ENCODE data around the gene PLEKHS1. TPM values are rescaled to one million over a fixed set of nuclear protein-coding genes. Genes with fewer than 3 reads are reported as not detected.

Gene PLEKHS1
- total and polyA plus RNA-seq, 4 donors, result under 0.01 TPM; not detected in 3

GRCh38 chr10:113732160-113732881 is 19.2 kb upstream of the PLEKHS1 start:
- H3K9me3 ChIP-seq (ENCODE audit: control insufficient read depth in 4 of 4, low read length in 3 of 4), result peaks cover 0 to 2% (median 0%) of the 10 kb centered on the region in 4 donors
- peaks cover 2 to 29% (median 23%) of the 10 kb centered on the region in 4 donors for H3K36me3 ChIP-seq (ENCODE audit: control insufficient read depth in 4 of 4, insufficient read depth in 3 of 4, low read depth in 1 of 4, low read length in 3 of 4)
- H3K4me1 ChIP-seq (ENCODE audit: control insufficient read depth in 4 of 4, insufficient read depth in 4 of 4, low read length in 3 of 4), result peaks cover 0 to 8% (median 2%) of the 10 kb centered on the region in 4 donors
- WGBS, result 94% methylated on average over 9 of the region's 9 CpGs
- no peaks in the 10 kb centered on the region for H3K27me3 ChIP-seq (ENCODE audit: control insufficient read depth in 4 of 4, insufficient read depth in 4 of 4, low read length in 3 of 4)
- H3K27ac ChIP-seq (ENCODE audit: low read depth in 1 of 2, low read length in 2 of 2), result no peak overlapping the region
- no peak overlapping the region for H3K4me3 ChIP-seq (ENCODE audit: low read depth in 1 of 3, low read length in 3 of 3)
- DNase-seq (ENCODE audit: low spot score), result no peak
- H3K9ac ChIP-seq (ENCODE audit: low read depth in 1 of 2, low read length in 2 of 2), result no peak overlapping the region
- no peak for TF ChIP-seq MAX (IDR thresholded peaks at IDR 0.05)
- TF ChIP-seq RXRA (IDR thresholded peaks at IDR 0.05), result no peak
- no peak for TF ChIP-seq TAF1 (conservative IDR thresholded peaks at IDR 0.05)
- no peak for TF ChIP-seq FOXA2 (IDR thresholded peaks at IDR 0.05)
- no peak for TF ChIP-seq FOXA1 (IDR thresholded peaks at IDR 0.05)

DNA sequence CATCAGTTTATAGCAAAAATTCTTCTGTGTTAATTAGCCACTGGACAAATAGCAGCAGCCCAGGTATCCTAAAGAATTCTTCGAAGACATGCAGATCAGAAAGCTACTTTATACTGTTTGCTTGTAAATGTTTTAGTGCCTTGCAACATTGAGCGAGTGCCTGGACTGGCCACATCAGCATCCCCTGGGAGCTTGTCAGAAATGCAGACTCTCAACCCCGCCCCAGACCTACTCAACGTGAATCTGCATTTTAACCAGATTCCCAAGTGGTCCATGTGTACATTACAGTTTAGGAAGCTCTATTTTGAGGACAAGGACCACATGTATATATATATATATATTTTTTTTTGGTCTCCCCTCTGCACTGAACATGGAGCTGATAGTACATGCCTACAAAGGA is 18.5 kb upstream of the PLEKHS1 start:
- peaks cover 0 to 8% (median 2%) of the 10 kb centered on the region in 4 donors for H3K4me1 ChIP-seq (ENCODE audit: control insufficient read depth in 4 of 4, insufficient read depth in 4 of 4, low read length in 3 of 4)
- H3K9me3 ChIP-seq (ENCODE audit: control insufficient read depth in 4 of 4, low read length in 3 of 4), result peaks cover 0 to 2% (median 0%) of the 10 kb centered on the region in 4 donors
- H3K27me3 ChIP-seq (ENCODE audit: control insufficient read depth in 4 of 4, insufficient read depth in 4 of 4, low read length in 3 of 4), result no peaks in the 10 kb centered on the region
- WGBS, result 87% methylated on average over 4 of the region's 4 CpGs
- peaks cover 2 to 25% (median 21%) of the 10 kb centered on the region in 4 donors for H3K36me3 ChIP-seq (ENCODE audit: control insufficient read depth in 4 of 4, insufficient read depth in 3 of 4, low read depth in 1 of 4, low read length in 3 of 4)
- TF ChIP-seq HNF4G (IDR thresholded peaks at IDR 0.05) (no peak), RAD21 (IDR thresholded peaks at IDR 0.05) (no peak), CTCF (IDR thresholded peaks at IDR 0.05; ENCODE audit: low read depth, low read length, missing input control) (no peak), GABPA (IDR thresholded peaks at IDR 0.05 in 1 of 2, conservative IDR thresholded peaks at IDR 0.05 in 1 of 2) (no peak), ATF3 (IDR thresholded peaks at IDR 0.05) (no peak), JUND (IDR thresholded peaks at IDR 0.05) (no peak)
- H3K9ac ChIP-seq (ENCODE audit: low read depth in 1 of 2, low read length in 2 of 2), result no peak overlapping the region
- no peak overlapping the region for H3K27ac ChIP-seq (ENCODE audit: low read depth in 1 of 2, low read length in 2 of 2)
- no peak for DNase-seq (ENCODE audit: low spot score)
- no peak overlapping the region for H3K4me3 ChIP-seq (ENCODE audit: low read depth in 1 of 3, low read length in 3 of 3)

GRCh38 chr10:113733635-113734034 is 17.8 kb upstream of the PLEKHS1 start:
- H3K27ac ChIP-seq (ENCODE audit: low read depth in 1 of 2, low read length in 2 of 2), result no peak overlapping the region
- no peak for DNase-seq (ENCODE audit: low spot score)
- H3K36me3 ChIP-seq (ENCODE audit: control insufficient read depth in 4 of 4, insufficient read depth in 3 of 4, low read depth in 1 of 4, low read length in 3 of 4), result peaks cover 2 to 18% (median 17%) of the 10 kb centered on the region in 4 donors
- no peak overlapping the region for H3K9ac ChIP-seq (ENCODE audit: low read depth in 1 of 2, low read length in 2 of 2)
- H3K27me3 ChIP-seq (ENCODE audit: control insufficient read depth in 4 of 4, insufficient read depth in 4 of 4, low read length in 3 of 4), result no peaks in the 10 kb centered on the region
- TF ChIP-seq EGR1 (IDR thresholded peaks at IDR 0.05; ENCODE audit: low read depth in 2 of 2) (no peak), HNF4A (conservative IDR thresholded peaks at IDR 0.05) (no peak), GABPA (IDR thresholded peaks at IDR 0.05 in 1 of 2, conservative IDR thresholded peaks at IDR 0.05 in 1 of 2) (no peak), RXRA (IDR thresholded peaks at IDR 0.05) (no peak), NR2F2 (IDR thresholded peaks at IDR 0.05) (no peak), SP1 (IDR thresholded peaks at IDR 0.05) (no peak), ATF3 (IDR thresholded peaks at IDR 0.05) (no peak), HNF4G (IDR thresholded peaks at IDR 0.05) (no peak), TAF1 (conservative IDR thresholded peaks at IDR 0.05) (no peak), MAX (IDR thresholded peaks at IDR 0.05) (no peak), FOXA1 (IDR thresholded peaks at IDR 0.05) (no peak), ZBTB33 (IDR thresholded peaks at IDR 0.05) (no peak), FOXA2 (IDR thresholded peaks at IDR 0.05) (no peak)
- whole genome bisulfite sequencing, result 82% methylated on average over 4 of the region's 4 CpGs
- no peak overlapping the region for H3K4me3 ChIP-seq (ENCODE audit: low read depth in 1 of 3, low read length in 3 of 3)
- peaks cover 0 to 8% (median 2%) of the 10 kb centered on the region in 4 donors for H3K4me1 ChIP-seq (ENCODE audit: control insufficient read depth in 4 of 4, insufficient read depth in 4 of 4, low read length in 3 of 4)
- H3K9me3 ChIP-seq (ENCODE audit: control insufficient read depth in 4 of 4, low read length in 3 of 4), result peaks cover 0 to 2% (median 0%) of the 10 kb centered on the region in 4 donors

Data from liver (tissue), 9 donors.